HepG2 (cell line): Measurements from ENCODE around the gene MAEA. TPM values are rescaled to one million over a fixed set of nuclear protein-coding genes. Genes with fewer than 3 reads are reported as not detected.

Source experiments
- BHLHE40 ChIP-seq: IDR thresholded peaks from 2 replicates; pipeline ENCODE4 v1.6.1; 2011; ENCODE audit warnings: low read length, improper control_type of control experiment
- CBX5 ChIP-seq: sonication (generic); formaldehyde crosslinking; IDR thresholded peaks from 2 replicates; pipeline ENCODE4 v1.4.0; 2020; ENCODE audit warnings: missing genetic modification reagents, borderline replicate concordance
- CREB1 ChIP-seq, 2 experiments: fragments of 450-650 bp in 1 of 2; IDR thresholded peaks; 2 replicates each; pipeline ENCODE4 v1.6.1; 2016 to 2017; ENCODE audit warnings: control low read depth in 1 of 2, mild to moderate bottlenecking in 1 of 2, missing compliant biosample characterization in 1 of 2, missing genetic modification characterization in 1 of 2
- FOXP4 ChIP-seq: sonication (generic); formaldehyde crosslinking; IDR thresholded peaks from 2 replicates; pipeline ENCODE4 v1.4.0; 2020; ENCODE audit warnings: missing genetic modification reagents
- HOXA5 ChIP-seq: sonication (generic); formaldehyde crosslinking; IDR thresholded peaks from 2 replicates; pipeline ENCODE4 v1.4.0; 2020; ENCODE audit warnings: missing genetic modification reagents
- IRF2 ChIP-seq: IDR thresholded peaks from 2 replicates; pipeline ENCODE4 v1.6.1; 2018; ENCODE audit warnings: missing genetic modification reagents, missing compliant biosample characterization
- POGZ ChIP-seq: sonication (generic); formaldehyde crosslinking; IDR thresholded peaks from 2 replicates; pipeline ENCODE4 v1.4.0; 2020; ENCODE audit warnings: mild to moderate bottlenecking, missing genetic modification reagents
- REL ChIP-seq: sonication (generic); formaldehyde crosslinking; conservative IDR thresholded peaks from 2 replicates; pipeline ENCODE4 v1.8.0; 2022; ENCODE audit warnings: mild to moderate bottlenecking, missing genetic modification reagents, moderate library complexity
- SIX4 ChIP-seq: sonication (generic); formaldehyde crosslinking; IDR thresholded peaks from 2 replicates; pipeline ENCODE4 v1.4.0; 2020; ENCODE audit warnings: missing genetic modification reagents
- TFAP4 ChIP-seq: sonication (generic); IDR thresholded peaks from 2 replicates; pipeline ENCODE4 v1.6.1; 2016; ENCODE audit warnings: low read depth, borderline replicate concordance
- YEATS2 ChIP-seq: sonication (generic); formaldehyde crosslinking; IDR thresholded peaks from 2 replicates; pipeline ENCODE4 v1.4.0; 2020; ENCODE audit warnings: missing genetic modification reagents, borderline replicate concordance
- ZBTB2 ChIP-seq: sonication (generic); formaldehyde crosslinking; IDR thresholded peaks from 2 replicates; pipeline ENCODE4 v1.8.0; 2022; ENCODE audit warnings: low read depth, missing genetic modification reagents
- ZHX1 ChIP-seq: sonication (generic); formaldehyde crosslinking; IDR thresholded peaks from 2 replicates; pipeline ENCODE4 v1.8.1; 2022; ENCODE audit warnings: low read depth, mild to moderate bottlenecking, missing genetic modification reagents
- ZNF570 ChIP-seq: sonication (generic); formaldehyde crosslinking; IDR thresholded peaks from 2 replicates; pipeline ENCODE4 v1.4.0; 2020; ENCODE audit warnings: mild to moderate bottlenecking, missing genetic modification reagents, borderline replicate concordance
- polyA plus RNA-seq, 8 experiments: library from polyadenylated mRNA; depleted of rRNA in 3 of 8; stranded (reverse) in 7 of 8; unstranded in 1 of 8; fragments of >200 nt; fragmentation: Illumina TruSeq in 4 of 8; extraction: Trizol in 4 of 8; gene quantifications; 2 replicates each; pipeline versions ENCODE4 v1.2.1 to v1.2.3, GENCODE V29; 2011 to 2016; ENCODE audit warnings: low read depth in 4 of 8, missing spikeins in 1 of 8, mixed read lengths in 1 of 8; ENCODE audit not compliant: insufficient read depth in 1 of 8
- total RNA-seq, 5 experiments: library from RNA; depleted of rRNA; stranded (reverse); fragments of >200 nt; fragmentation: Illumina TruSeq; extraction: Trizol; gene quantifications; 2 replicates each; pipeline ENCODE4 v1.2.3, GENCODE V29; 2016; ENCODE audit warnings: low read depth in 1 of 5

The MAEA gene
- total and polyA plus RNA-seq, 2 of the 13 experiments (the other 11 are each of a cell fraction or from before 2014, with no cell fraction given), result 52.0 to 57.1 TPM

GRCh38 chr4:1289207-1290164, at the start of gene MAEA (continued):
- TF ChIP-seq REL (0 out of 2 replicates have a peak, but pooled peaks have one; percentile 53), BHLHE40 (0 out of 2 replicates have a peak, but pooled peaks have one; percentile 13), CBX5 (no peak), HOXA5 (CRISPR knock-in tag) (no peak), TFAP4 (0 out of 2 replicates have a peak, but pooled peaks have one; percentile 12), ZHX1 (CRISPR knock-in tag) (no peak), ZBTB2 (CRISPR knock-in tag) (peak; percentile 83), POGZ (CRISPR knock-in tag) (peak; percentile 65), FOXP4 (CRISPR knock-in tag) (no peak), CREB1 (IDR thresholded peaks at IDR 0.05) (peak; percentile 84), CREB1 (CRISPR knock-in tag; IDR thresholded peaks at IDR 0.05) (peak; percentile 93), YEATS2 (CRISPR knock-in tag) (peak; percentile 81), IRF2 (peak; percentile 31; the same call in 1 of the 2 replicates), ZNF570 (no peak), SIX4 (CRISPR knock-in tag) (0 out of 2 replicates have a peak, but pooled peaks have one; percentile 20)
